ENCODE data around the gene U2AF2.

DNA sequence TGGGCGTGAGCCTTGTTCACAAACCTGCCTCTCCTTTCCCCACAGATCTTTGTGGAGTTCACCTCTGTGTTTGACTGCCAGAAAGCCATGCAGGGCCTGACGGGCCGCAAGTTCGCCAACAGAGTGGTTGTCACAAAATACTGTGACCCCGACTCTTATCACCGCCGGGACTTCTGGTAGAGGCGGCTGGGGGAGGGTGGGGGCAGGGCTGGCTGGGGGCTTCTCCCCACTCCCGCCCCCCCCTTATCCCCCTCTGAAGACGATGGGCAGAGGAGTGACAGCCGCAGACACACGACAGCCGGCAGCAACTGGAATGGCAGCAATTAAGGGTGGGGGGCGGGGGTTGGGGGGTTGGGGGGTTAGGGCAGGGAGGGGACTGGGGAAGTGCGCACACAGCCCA is 19.1 kb downstream of the U2AF2 start:
- TF ChIP-seq CTCF (IDR thresholded peaks at IDR 0.05): no peak
- no peak for TF ChIP-seq EP300 (IDR thresholded peaks at IDR 0.05)
- no peak for TF ChIP-seq POLR2A (IDR thresholded peaks at IDR 0.05; ENCODE audit: low read depth)
